ENCODE data around the gene ITCH. TPM values are rescaled to one million over a fixed set of nuclear protein-coding genes. Genes with fewer than 3 reads are reported as not detected.
"Not testable (repeated sequence)": the region's sequence is repeated elsewhere in the genome, so short reads cannot be mapped to it uniquely, and the experiment has no call there.

The ITCH gene
- total RNA-seq, 2 experiments from 2014 or later: 26.1 to 36.8 TPM

GRCh38 chr20:34431168-34431567 lies 68.1 kb downstream of the ITCH start:
- DNase-seq (ENCODE audit: low spot score): no peak
- no peaks in the 10 kb centered on the region for H3K79me2 ChIP-seq (ENCODE audit: insufficient read depth, low read depth, low read length)
- CTCF ChIA-PET (ENCODE audit: unreplicated experiment): no interaction called here
- H3K36me3 ChIP-seq (ENCODE audit: insufficient read depth, low read length): peaks cover 12% of the 10 kb centered on the region; the same call in 1 of the 2 replicates
- no peaks in the 10 kb centered on the region for H3K9me2 ChIP-seq (ENCODE audit: insufficient read depth, low read length)
- H3K4me3 ChIP-seq (ENCODE audit: low read depth, low read length, poor library complexity, severe bottlenecking): no peak overlapping the region
- no peak for TF ChIP-seq CTCF (conservative IDR thresholded peaks at IDR 0.05; ENCODE audit: low read length)
- no peak for TF ChIP-seq EZH2phosphoT487 (IDR thresholded peaks at IDR 0.05; ENCODE audit: borderline replicate concordance, low read depth, low read length)
- H3K4me1 ChIP-seq (ENCODE audit: insufficient read depth, low read length, poor library complexity, severe bottlenecking): peaks cover 17% of the 10 kb centered on the region
- H3K27ac ChIP-seq (ENCODE audit: low read depth, low read length, poor library complexity, severe bottlenecking): no peak overlapping the region
- no peak overlapping the region for H2AFZ ChIP-seq (ENCODE audit: low read length)
- no peaks in the 10 kb centered on the region for H3K9me3 ChIP-seq (ENCODE audit: low read length)
- intact Hi-C loops (cut with micrococcal nuclease; ENCODE audit: unreplicated experiment): no loop called here
- BruUV-seq (replicated peaks): no TSS peak
- no peaks in the 10 kb centered on the region for H4K20me1 ChIP-seq (ENCODE audit: insufficient read depth, low read length)
- POLR2A ChIA-PET: no interaction called here
- H3K4me2 ChIP-seq (ENCODE audit: low read length): no peak overlapping the region

- H3K4me3 ChIP-seq (ENCODE audit: low read depth, low read length, poor library complexity, severe bottlenecking); H2AFZ ChIP-seq (ENCODE audit: low read length); H3K9me3 ChIP-seq (ENCODE audit: low read length); H3K9me2 ChIP-seq (ENCODE audit: insufficient read depth, low read length); H4K20me1 ChIP-seq (ENCODE audit: insufficient read depth, low read length); BruUV-seq (replicated peaks); DNase-seq (ENCODE audit: low spot score); H3K4me2 ChIP-seq (ENCODE audit: low read length); CTCF ChIA-PET (ENCODE audit: unreplicated experiment); H3K27ac ChIP-seq (ENCODE audit: low read depth, low read length, poor library complexity, severe bottlenecking); H3K79me2 ChIP-seq (ENCODE audit: insufficient read depth, low read depth, low read length); intact Hi-C loops (cut with micrococcal nuclease; ENCODE audit: unreplicated experiment): not testable (repeated sequence)
- Histone ChIP-seq H3K4me1 (ENCODE audit: insufficient read depth, low read length, poor library complexity, severe bottlenecking) (peaks cover 19% of the 10 kb centered on the region), H3K36me3 (ENCODE audit: insufficient read depth, low read length) (peaks cover 12% of the 10 kb centered on the region; the same call in 1 of the 2 replicates)
- POLR2A ChIA-PET: interaction anchor here (1.0 kb wide), 1 partner anchor 120 kb away, joined by 5 read pairs; no protein-coding TSS in a partner anchor
These were observed 69.6 kb downstream of the ITCH start for GRCh38 chr20:34432663-34433062.

- POLR2A ChIA-PET: no interaction called here
- intact Hi-C loops (cut with micrococcal nuclease; ENCODE audit: unreplicated experiment): no loop called here
- H3K79me2 ChIP-seq (ENCODE audit: insufficient read depth, low read depth, low read length): no peaks in the 10 kb centered on the region
- no peak overlapping the region for H3K4me2 ChIP-seq (ENCODE audit: low read length)
- H3K9me3 ChIP-seq (ENCODE audit: low read length): no peaks in the 10 kb centered on the region
- H2AFZ ChIP-seq (ENCODE audit: low read length): no peak overlapping the region
- DNase-seq (ENCODE audit: low spot score): no peak
- H3K4me3 ChIP-seq (ENCODE audit: low read depth, low read length, poor library complexity, severe bottlenecking): no peak overlapping the region
- no TSS peak for BruUV-seq (replicated peaks)
- peaks cover 18% of the 10 kb centered on the region for H3K36me3 ChIP-seq (ENCODE audit: insufficient read depth, low read length)
- CTCF ChIA-PET (ENCODE audit: unreplicated experiment): no interaction called here
- TF ChIP-seq CTCF (conservative IDR thresholded peaks at IDR 0.05; ENCODE audit: low read length) (no peak), EZH2phosphoT487 (IDR thresholded peaks at IDR 0.05; ENCODE audit: borderline replicate concordance, low read depth, low read length) (no peak)
- no peaks in the 10 kb centered on the region for H4K20me1 ChIP-seq (ENCODE audit: insufficient read depth, low read length)
- no peak overlapping the region for H3K27ac ChIP-seq (ENCODE audit: low read depth, low read length, poor library complexity, severe bottlenecking)
- H3K9me2 ChIP-seq (ENCODE audit: insufficient read depth, low read length): no peaks in the 10 kb centered on the region
- peaks cover 19% of the 10 kb centered on the region for H3K4me1 ChIP-seq (ENCODE audit: insufficient read depth, low read length, poor library complexity, severe bottlenecking)
These were observed 70.3 kb downstream of the ITCH start for GRCh38 chr20:34433391-34433790.
